NCI-H1930 (cell line): ENCODE data around the gene DCAF4L1.

Source experiments
- DNase-seq, 2 experiments: peaks; one replicate each; lab custom pipeline; 2025; lab: John Stamatoyannopoulos, UW

The DCAF4L1 gene, protein sequence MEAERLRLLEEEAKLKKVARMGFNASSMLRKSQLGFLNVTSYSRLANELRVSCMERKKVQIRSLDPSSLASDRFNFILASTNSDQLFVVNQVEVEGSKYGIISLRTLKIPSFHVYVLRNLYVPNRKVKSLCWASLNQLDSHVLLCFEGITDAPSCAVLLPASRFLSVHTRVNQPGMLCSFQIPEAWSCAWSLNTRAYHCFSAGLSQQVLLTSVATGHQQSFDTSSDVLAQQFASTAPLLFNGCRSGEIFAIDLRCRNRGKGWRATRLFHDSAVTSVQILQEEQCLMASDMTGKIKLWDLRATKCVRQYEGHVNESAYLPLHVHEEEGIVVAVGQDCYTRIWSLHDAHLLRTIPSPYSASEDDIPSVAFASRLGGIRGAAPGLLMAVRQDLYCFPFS

GRCh38 chr4:41981456-41981855 is at the start of gene DCAF4L1:
TSS of gene DCAF4L1 (plus strand) at chr4:41981756. CDS start at chr4:41981793, 37 bp downstream.
- DNase-seq = no peak

DNA sequence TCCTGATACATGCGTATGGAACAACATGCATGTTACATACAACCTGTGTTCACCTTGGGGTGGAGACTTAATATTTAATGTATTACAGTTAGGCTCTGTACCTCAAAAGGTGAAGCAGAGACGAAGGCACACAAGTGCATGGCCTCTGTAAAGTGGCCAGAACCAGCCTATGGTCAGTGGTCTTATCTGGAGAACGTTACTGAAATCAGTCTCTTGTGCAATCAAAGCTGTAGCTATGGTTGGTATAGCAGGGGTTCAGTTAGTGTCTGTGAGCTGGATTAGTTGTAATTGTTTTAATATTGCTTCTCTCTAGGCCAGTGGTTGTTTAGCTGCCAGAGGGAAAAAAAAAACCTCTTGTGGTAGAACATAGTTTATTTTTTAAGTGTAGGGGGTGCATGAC is 48.6 kb upstream of the DCAF4L1 start:
- no peak for DNase-seq

DNA sequence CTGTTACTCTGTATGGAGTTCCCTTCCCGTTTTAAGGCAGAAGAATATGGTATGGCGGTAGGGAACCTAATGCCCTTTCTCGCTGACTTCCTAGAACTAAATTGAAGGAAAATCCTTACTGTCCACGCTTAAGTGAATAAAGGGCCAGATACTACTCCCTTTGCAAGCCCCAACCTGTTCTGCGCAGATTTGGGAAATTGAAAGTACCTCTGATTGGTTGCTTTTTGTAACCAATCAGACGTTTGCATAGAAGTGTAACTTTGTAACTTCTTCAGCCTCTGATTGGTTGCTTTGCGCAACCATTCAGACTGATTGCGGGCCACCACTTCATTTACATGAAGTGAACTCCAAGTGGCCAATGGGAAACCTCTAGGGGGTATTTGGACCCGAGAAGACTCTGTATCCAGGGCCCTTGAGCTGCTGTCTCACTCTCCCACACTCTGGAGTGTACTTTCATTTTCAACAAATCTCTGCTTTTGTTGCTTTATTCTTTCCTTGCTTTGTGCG is 47.5 kb upstream of the DCAF4L1 start:
- DNase-seq = no peak

DNA sequence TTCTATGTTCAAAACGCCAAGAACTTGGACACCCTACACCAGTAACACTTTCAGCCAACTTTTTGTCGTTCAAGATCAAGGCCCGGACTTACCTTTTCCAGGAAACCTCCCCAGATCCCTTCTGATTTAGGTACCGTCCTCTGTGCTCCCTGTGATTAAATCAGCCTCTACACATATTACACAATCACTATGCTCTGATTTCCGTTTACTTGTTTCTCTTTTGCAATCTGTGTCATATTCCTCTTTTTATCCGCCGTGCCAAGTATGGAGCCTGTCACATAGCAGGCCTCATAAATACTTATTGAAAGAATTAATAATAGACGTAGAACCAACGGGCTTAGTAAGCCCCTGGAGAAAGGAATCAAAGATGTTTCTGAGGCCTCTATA is 47.0 kb upstream of the DCAF4L1 start:
- no peak for DNase-seq

DNA sequence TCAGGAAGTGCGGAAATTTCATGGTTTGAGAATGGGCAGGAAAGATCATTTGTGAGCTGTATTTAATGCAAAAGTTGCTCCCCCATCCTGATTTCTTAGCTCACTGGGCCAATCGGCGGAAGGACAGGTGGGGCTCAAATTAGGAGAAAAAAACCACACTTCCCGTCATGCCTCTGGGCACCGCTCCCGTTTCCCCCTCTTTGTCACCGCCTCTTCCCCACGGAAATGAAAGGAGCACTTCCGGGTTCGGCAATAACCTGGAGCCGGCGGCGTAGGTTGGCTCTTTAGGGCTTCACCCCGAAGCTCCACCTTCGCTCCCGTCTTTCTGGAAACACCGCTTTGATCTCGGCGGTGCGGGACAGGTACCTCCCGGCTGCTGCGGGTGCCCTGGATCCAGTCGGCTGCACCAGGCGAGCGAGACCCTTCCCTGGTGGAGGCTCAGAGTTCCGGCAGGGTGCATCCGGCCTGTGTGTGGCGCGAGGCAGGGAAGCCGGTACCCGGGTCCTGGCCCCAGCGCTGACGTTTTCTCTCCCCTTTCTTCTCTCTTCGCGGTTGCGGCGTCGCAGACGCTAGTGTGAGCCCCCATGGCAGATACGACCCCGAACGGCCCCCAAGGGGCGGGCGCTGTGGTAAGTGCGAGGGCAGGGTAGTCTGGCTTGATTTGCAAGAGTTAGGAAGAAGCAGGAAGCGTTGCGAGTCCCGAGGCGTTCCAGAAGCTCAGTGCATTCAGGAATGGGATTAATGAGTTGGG is 46.5 kb upstream of the DCAF4L1 start, which contains the start of gene TMEM33:
TSS of gene TMEM33 (plus strand) at position 529 of the 751 bp plus-strand sequence. CDS start at position 585, 56 bp downstream.
- DNase-seq = peak; percentile 74 to 78

- DNase-seq = no peak
Measured at GRCh38 chr4:41935652-41936021, 45.9 kb upstream of the DCAF4L1 start.

DNA sequence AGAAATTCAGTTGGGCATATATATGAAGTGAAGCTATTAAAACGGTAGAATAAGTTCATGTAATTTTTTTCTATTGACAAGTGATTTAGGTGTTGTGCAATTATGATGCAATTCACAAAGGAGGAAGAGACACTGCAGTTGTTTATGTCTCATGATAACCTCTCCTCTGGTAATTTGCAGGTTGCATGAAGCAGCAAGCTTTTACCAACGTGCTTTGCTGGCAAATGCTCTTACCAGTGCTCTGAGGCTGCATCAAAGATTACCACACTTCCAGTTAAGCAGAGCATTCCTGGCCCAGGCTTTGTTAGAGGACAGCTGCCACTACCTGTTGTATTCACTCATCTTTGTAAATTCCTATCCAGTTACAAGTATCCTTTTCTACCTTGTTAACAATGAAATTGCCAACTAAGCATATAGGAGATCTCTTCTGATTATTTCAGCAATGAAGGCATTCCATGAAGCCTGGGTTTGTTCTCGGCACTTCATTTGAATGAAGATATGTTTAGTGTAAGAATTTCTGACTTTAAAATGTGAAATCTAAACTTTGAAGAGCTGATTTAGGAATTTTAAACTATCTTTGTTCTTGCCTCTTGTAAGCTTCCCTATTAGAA is 42.4 kb upstream of the DCAF4L1 start:
- DNase-seq = no peak

DNA sequence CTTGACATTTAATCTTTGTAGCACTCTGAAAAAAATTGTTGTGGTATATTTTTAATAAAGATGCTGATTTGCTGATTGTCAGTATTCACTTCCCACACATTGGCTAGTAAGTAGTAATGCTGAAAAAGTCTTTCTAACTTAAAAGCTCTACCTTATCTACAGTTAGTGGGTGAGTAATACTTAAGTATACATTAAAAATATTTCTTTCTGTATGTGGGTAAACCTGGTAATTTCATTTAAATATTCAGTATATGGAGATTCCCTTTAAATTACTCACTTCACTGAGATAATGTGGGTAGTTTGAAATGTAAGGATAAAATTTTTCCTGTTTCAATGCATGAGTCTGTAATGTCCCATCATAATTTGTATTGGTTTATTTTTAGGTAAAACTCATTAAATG is 40.7 kb upstream of the DCAF4L1 start:
- no peak for DNase-seq

- no peak for DNase-seq
Measured at GRCh38 chr4:41943506-41943905, 38.0 kb upstream of the DCAF4L1 start.

DNA sequence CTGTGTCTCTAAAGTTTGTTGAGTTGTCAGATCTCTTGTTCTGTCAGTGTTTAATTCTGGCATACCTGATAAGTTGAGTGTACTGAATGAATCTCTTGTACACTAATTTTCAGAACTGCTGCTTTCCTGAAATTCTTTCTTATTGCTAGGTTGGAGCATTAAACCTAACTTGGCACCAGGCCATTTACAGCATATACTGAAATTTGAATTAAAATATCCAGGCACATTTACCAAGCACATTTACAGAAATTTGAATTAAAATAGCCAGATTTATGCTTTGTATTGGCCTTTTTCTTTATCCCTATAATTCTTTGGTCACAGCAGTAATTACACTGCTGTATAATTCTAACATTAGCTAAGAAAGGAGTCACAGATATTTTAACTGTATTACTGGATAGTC is 37.5 kb upstream of the DCAF4L1 start:
- DNase-seq = no peak

DNA sequence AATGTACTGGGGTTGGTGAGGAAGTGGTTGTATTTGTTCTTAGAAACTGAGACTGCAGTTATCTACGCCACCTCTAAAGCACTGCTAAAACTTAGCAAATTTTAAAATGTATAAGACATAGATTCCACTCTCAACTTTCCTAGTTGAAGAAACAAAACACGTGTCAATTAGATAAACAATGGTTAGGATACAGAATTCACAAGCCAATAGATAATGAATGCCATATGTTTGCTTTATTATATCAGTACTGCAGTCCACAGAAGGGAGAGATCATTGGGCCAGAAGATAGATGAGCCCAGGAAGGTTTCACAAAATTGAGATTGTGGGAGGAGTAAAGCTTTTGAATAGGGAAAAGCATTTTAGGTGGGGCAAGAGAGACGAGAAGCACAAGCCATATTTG is 32.0 kb upstream of the DCAF4L1 start:
- no peak for DNase-seq

GRCh38 chr4:41957634-41958033 is 23.9 kb upstream of the DCAF4L1 start:
- DNase-seq = no peak

GRCh38 chr4:41963105-41963504 is 18.5 kb upstream of the DCAF4L1 start:
- DNase-seq = no peak

GRCh38 chr4:41964401-41964800 is 17.2 kb upstream of the DCAF4L1 start:
- DNase-seq = no peak

DNA sequence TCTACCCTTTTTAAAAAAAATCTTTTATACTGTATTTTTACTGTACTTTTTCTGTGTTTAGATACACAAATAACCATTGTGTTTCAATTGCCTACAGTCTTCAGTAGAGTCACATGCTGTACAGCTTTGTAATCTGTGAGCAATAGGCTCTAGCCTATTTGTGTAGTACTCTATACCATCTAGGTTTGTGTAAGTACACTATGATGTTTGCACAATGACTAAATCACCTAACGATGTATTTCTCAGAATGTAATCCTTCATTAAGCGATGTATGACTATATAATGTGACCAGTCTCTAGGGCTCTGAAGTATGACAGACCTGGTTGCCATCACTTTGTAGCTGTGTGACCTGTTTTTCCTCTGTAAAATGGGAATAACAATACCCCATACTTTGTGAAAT is 14.2 kb upstream of the DCAF4L1 start:
- no peak for DNase-seq

DNA sequence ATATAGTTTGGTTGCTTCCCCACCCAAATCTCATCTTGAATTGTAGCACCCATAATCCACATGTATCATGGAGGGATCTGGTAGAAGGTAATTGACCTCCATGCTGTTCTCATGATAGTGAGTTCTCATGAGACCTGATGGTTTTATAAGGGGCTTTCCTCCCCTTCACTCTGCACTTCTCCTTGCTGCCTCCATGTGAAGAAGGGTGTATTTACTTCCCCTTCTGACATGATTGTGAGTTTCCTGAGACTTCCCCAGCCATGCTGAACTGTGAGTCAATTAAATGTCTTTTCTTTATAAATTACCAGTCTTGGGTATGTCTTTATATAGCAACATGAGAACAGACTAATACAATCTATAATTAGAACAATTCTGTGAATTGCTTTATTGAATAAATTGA is 11.9 kb upstream of the DCAF4L1 start:
- DNase-seq = no peak

DNA sequence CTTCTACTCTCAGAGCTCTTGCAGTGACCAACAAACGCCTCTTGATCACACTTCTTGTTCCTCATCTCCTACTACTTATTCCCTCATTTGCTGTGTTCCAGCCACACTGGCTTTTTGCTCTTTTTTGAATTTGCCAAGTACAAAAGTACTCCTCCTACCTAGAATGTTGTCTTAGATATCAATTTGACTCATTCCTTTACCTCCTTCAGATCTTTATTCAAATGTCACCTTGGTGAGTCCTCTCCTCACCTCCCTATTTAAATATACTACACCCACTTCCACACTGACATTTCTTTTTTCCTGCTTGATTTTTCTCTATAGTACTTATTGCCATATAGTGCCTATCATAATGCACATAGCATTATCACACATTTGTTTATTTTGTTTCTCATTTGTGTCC is 6.2 kb upstream of the DCAF4L1 start:
- no peak for DNase-seq

GRCh38 chr4:41976775-41977516 is 4.6 kb upstream of the DCAF4L1 start:
- no peak for DNase-seq

- DNase-seq = no peak
Measured at GRCh38 chr4:41977709-41978108, 3.8 kb upstream of the DCAF4L1 start.

DNA sequence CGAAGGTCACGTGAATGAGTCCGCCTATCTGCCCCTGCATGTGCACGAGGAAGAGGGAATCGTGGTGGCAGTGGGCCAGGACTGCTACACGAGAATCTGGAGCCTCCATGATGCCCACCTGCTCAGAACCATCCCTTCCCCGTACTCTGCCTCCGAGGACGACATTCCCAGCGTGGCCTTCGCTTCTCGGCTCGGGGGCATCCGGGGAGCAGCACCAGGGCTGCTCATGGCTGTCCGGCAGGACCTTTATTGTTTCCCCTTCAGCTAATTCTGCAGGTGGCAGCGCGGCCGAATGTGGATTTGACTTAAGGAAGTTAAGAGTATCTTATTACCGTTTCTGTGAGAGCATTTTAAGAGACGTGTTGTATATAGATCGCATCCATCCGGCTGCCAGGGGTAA is 1.2 kb downstream of the DCAF4L1 start:
- DNase-seq = no peak

- DNase-seq = no peak
Measured at GRCh38 chr4:41985151-41985550, 3.6 kb downstream of the DCAF4L1 start.

DNA sequence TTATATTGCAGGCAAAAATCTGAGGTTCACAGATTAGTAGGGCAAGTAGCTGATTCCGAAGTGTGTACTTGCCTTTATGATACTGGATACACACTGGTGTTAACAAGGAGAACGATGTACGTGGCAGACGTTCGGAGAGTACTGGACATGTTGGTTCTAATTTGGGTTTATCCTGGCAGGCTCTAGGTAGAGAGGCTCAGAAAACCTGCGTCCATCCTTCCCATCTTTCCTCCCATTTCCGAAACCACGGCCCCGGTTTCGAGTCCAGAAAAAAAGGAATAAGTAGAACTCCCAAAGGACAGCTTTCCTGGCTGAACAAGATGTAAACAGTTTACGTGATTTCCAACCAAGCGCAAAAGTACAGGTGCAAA is 8.4 kb downstream of the DCAF4L1 start:
- no peak for DNase-seq
